GM18861 (cell line): Measurements from ENCODE around the gene OTX2.

ENCODE experiments used
- ATAC-seq: cut with Tn5 transposase; IDR thresholded peaks from one replicate; pipeline ENCODE4 v1.9.1; 2021; ENCODE audit not compliant: unreplicated experiment

Gene OTX2

GRCh38 chr14:56812364-56813141, 2.3 kb upstream of the OTX2 start:
- ATAC-seq = no peak

- no peak for ATAC-seq
These were observed 1.5 kb upstream of the OTX2 start for GRCh38 chr14:56811593-56812363.

DNA sequence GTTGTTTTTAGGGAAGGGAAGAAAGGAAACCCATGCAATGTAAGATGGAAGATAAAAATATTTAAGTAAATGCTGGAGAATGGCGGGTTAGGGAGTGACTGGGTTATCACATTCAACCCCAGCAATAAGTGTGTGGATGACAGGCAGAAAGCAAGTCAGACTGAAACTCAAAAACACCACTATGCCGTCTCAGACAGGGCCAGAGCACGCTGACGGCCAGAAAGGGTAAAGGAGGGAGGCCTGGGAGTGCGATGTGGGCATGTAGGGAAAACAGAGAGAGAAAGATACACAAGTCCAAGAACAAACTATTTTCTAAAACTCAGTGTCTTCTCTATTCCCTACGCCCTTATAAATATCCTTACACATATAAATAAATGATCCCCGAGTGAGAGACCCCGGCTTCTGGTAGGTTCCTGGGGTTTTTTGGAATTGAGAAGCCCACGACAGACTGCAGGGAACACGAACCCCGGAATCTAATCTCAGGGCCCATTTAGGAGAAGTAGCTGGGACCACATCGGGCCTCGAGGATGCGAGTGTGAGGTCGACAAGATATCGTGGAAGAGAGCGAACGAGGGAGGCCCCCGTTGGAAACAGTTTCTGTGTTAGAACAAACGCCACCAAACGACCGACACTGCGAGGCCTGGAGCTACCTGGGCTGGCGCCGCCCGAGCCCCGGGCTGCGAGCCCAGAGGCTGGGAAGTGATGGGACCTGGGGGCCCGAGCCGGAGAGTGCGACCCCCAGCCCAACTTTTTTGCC, 735 bp upstream of the OTX2 start:
- ATAC-seq = no peak

GRCh38 chr14:56809270-56810146, 771 bp downstream of the OTX2 start:
- ATAC-seq = no peak

GRCh38 chr14:56808383-56809269, 1.7 kb downstream of the OTX2 start:
- ATAC-seq = no peak

- no peak for ATAC-seq
These were observed 2.2 kb downstream of the OTX2 start for GRCh38 chr14:56808110-56808382.

DNA sequence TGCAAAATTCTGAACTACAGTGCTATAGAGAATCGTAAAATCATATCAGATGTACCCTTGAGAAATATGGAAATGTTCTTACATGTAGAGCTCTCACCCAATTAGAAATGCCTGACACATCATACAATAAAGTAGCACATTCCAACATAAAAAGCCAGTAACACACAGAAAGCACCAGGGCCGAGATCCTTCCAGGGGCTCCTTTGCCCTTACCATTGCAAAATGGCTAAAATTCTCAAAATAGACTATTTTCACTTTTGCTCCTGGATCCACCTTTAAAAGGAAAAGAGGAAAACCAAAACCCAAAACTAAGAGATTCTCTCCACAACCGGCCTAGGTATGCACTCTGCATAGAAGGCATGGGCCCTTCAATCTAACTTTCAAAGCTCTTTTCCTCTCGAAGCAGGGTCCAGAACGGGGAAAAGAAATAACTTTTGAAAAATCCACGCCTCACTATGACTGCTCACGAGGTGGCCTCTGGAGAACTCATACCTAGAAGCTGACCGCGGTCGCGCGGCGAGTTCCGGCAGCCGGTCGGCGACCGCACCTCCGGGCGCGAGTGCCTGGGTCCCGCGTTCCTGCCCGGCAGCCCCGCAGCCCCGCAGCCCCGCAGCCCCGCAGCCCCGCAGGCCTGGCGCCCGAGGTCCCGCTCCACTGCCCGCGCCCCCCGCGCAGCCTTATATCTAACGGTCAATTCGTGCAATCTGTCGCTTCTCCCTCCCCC, 2.7 kb downstream of the OTX2 start:
- no peak for ATAC-seq

- ATAC-seq = no peak
These were observed 3.5 kb downstream of the OTX2 start for GRCh38 chr14:56806760-56807159.

- ATAC-seq = no peak
These were observed 4.1 kb downstream of the OTX2 start for GRCh38 chr14:56805992-56806727.

DNA sequence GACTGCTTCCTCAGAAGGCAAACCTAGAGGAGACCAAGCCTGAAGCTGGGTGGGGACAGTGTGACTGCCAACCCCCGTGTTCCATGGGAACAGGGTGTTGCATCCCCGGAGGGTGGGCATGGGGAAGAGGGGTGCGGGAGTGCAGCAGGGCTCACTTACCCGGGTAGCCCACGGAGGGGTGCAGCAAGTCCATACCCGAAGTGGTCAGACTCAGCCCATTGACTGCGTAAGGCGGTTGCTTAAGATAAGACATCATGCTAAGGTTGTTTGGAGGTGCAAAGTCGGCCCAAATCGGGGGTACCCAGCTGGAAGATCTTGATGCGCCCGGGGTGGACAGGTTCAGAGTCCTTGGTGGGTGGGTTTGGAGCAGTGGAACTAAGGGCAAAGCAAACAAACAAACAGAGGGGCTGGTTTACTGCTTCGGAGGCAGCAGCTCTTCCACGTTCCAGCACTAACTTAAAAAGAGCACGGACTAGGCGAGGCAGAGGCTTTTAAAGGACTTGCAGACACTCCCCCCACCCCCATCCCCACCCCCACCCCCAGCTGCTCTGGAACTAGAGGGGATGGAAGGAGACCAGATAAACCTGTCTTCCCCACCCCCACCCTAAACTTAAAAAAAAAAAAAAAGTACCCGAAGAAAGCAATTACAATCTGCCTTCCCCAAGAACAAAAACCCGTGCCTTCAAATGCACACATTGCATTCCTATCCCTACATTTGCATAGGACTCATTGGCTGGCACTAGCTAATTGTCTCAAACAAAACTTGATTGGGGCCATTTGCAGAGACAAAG, 4.9 kb downstream of the OTX2 start:
- no peak for ATAC-seq

DNA sequence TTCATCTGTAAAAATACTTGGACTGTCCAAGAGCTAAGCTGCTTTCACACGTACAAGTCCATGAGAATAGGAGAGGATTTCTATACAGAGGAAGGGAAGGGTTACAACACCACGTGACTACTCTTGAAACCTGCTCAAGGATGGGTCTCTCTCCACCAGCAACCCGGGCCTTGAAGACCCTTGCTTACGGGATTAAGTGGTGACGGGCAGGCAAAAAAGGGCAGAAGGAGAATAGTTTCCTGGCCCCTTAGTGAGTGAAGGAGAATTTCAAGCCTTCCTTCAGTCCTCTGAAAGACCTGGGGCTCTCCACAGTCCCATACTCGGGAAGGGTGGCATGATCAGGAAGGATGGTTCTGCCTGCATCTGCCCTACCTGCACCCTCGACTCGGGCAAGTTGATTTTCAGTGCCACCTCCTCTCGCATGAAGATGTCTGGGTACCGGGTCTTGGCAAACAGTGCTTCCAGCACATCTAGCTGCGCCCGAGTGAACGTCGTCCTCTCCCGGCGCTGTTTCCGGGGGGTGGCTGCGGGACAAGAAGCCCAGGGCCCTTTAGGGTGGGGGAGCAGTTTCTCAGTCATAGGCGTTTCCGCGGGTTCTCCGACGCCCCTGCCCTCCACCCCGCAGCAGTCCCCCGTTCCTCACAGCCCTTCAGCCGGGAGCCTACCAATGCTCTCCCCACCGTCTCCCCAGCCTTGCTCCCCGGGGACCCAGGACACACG, 6.3 kb downstream of the OTX2 start:
- no peak for ATAC-seq

DNA sequence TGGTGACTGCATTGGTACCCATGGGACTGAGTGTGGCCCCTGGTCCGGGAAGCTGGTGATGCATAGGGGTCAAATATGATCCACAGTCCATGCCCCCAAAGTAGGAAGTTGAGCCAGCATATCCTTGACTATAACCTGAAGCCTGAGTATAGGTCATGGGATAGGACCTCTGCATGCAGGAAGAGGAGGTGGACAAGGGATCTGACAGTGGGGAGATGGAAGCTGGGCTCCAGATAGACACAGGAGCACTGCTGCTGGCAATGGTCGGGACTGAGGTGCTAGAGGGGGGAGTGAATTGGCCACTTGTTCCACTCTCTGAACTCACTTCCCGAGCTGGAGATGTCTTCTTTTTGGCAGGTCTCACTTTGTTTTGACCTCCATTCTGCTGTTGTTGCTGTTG, 8.4 kb downstream of the OTX2 start:
- no peak for ATAC-seq

- ATAC-seq = no peak
These were observed 11.0 kb downstream of the OTX2 start for GRCh38 chr14:56799343-56799645.

GRCh38 chr14:56798447-56799342, 11.6 kb downstream of the OTX2 start:
- no peak for ATAC-seq

DNA sequence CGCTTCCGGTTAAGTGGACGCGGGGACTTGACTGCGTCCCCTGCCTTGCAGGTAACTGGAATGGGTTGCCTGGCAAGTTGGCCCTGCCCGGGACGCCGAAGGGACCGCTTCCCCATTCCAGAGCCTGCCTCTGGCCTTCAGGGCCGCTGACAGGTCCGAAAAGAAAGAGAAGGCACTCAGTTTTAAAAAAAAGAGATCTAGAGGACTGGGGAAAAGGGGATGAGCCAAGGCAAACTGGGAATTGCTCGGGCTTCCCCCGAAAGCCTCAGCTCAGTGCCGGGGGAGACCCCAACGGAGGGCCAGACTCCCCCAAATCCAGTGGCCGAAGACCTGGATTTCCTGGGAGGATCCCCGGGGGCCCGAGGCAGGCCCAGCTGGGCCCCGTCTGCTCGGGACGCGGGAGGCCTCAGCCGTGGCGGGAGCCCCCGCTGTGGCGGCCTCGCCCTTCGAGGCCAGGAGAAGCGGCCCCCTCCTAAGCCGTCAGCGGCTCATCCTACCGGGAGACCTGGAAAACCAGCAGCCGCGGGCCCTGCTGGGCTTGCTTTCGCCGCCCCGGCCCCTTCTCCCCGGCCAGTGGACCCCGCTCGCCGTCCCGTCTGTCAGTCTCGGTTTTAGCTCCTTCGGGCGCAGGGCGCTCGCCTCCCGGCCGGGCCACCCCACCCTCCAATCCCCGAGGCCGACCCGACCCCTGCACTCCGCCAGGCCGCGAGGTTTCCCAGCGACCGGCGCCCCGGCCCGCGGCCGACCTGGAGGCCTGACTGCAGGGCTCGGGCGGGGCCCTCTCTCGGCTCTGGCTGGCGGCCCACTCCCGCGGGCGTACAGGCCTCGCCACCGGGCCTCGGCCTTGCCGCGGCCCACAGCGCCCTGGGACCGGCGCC, 12.5 kb downstream of the OTX2 start:
- ATAC-seq = no peak
